GM12878 (cell line): ENCODE results near the gene HSD17B1.
A peak's percentile ranks its signal among the peaks of the same experiment; 100 is the strongest.

Source experiments
- POLR2A ChIP-seq: IDR thresholded peaks from 2 replicates; pipeline ENCODE4 v1.6.1; 2011; ENCODE audit warnings: low read depth, mild to moderate bottlenecking, low read length
- RFX5 ChIP-seq: IDR thresholded peaks from 2 replicates; pipeline ENCODE4 v1.6.1; 2011; ENCODE audit warnings: low read depth, low read length, improper control_type of control experiment
- SP1 ChIP-seq: IDR thresholded peaks from one replicate; pipeline ENCODE4 v1.6.1; 2011; ENCODE audit warnings: low read depth, low read length
- TAF1 ChIP-seq: IDR thresholded peaks from 2 replicates; pipeline ENCODE4 v1.6.1; 2011; ENCODE audit warnings: mild to moderate bottlenecking, low read depth, low read length, borderline replicate concordance
- YY1 ChIP-seq: IDR thresholded peaks from 2 replicates; pipeline ENCODE4 v1.6.1; 2011; ENCODE audit warnings: low read depth, mild to moderate bottlenecking, low read length
- TF ChIP-seq, protein P1 (sequence below), 3 experiments: IDR thresholded peaks in 2 of 3; conservative IDR thresholded peaks in 1 of 3; 2 replicates each; pipeline ENCODE4 v1.5.1; 2011; ENCODE audit warnings: low read depth in 3 of 3, low read length in 3 of 3, mild to moderate bottlenecking in 3 of 3, control low read depth in 2 of 3, moderate library complexity in 2 of 3, inconsistent platforms in 1 of 3, mixed read lengths in 1 of 3; ENCODE audit not compliant: control insufficient read depth in 2 of 3, insufficient read depth in 1 of 3; ENCODE audit errors: extremely low read depth in 1 of 3

GRCh38 chr17:42578282-42578869 is 25.7 kb downstream of the HSD17B1 start:
- TF ChIP-seq, protein P1, sequence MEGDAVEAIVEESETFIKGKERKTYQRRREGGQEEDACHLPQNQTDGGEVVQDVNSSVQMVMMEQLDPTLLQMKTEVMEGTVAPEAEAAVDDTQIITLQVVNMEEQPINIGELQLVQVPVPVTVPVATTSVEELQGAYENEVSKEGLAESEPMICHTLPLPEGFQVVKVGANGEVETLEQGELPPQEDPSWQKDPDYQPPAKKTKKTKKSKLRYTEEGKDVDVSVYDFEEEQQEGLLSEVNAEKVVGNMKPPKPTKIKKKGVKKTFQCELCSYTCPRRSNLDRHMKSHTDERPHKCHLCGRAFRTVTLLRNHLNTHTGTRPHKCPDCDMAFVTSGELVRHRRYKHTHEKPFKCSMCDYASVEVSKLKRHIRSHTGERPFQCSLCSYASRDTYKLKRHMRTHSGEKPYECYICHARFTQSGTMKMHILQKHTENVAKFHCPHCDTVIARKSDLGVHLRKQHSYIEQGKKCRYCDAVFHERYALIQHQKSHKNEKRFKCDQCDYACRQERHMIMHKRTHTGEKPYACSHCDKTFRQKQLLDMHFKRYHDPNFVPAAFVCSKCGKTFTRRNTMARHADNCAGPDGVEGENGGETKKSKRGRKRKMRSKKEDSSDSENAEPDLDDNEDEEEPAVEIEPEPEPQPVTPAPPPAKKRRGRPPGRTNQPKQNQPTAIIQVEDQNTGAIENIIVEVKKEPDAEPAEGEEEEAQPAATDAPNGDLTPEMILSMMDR (IDR thresholded peaks at IDR 0.05 in 2 of 3, conservative IDR thresholded peaks at IDR 0.05 in 1 of 3; ENCODE audit: control insufficient read depth in 2 of 3, extremely low read depth in 1 of 3, insufficient read depth in 1 of 3, low read depth in 3 of 3, low read length in 3 of 3): peak; percentile 85 to 89 (median 85)
- TF ChIP-seq SP1: peak; percentile 62
- TF ChIP-seq POLR2A: no peak
- peak; percentile 46; the same call in 1 of the 2 replicates for TF ChIP-seq YY1
- no peak for TF ChIP-seq RFX5
- TF ChIP-seq TAF1: 0 out of 2 replicates have a peak, but pooled peaks have one; percentile 4
